Heart left ventricle (tissue), 13 donors: ENCODE results near the gene LCMT2.

Source experiments
- POLR2A ChIP-seq, 2 donors: fragments of 450-650 bp; IDR thresholded peaks; one replicate each; pipeline ENCODE4 v1.6.1; 2017; ENCODE audit warnings: antibody characterized with exemption in 2 of 2, mild to moderate bottlenecking in 2 of 2, moderate library complexity in 2 of 2
- TF ChIP-seq, protein P1 (sequence below), 12 donors: fragments of 200-600 bp; sonication (generic) in 4 of 12; IDR thresholded peaks; one replicate each; pipeline versions ENCODE4 v1.5.0 to v1.8.0; 2018 to 2022; ENCODE audit warnings: antibody characterized with exemption in 12 of 12, mild to moderate bottlenecking in 5 of 12
- donor health status: ischemic (EF 13 %, LVEDD 7.1; RV severe dilation, severe dysfunction).
- donor health status: DM: no; HTN: yes; CAD: no.
- donor health status: DM: no; HTN: no; CAD: no.
- donor health status: ischemic (EF 25% LVEDD 6.9; RV normal size, moderate dysfunction).
- donor health status: ischemic (EF 25% LVEDD 5.7; RV mildly dilated, moderate dysfunction).
- donor health status: ischemic (EF 35%, LVEDD 5.7; RV mildly dilated, moderate dysfunction).
- donor health status: nonischemic (EF 11% LVEDD 7.7; RV severe dilation, severe dysfunction).
- donor health status: DM: yes; HTN: yes; CAD: no.
- donor health status: PGD.
- donor health status: ischemic (EF 29% LVEDD 5.4; RV normal size, mild dysfunction).
- donor health status: nonischemic (EF 23%, LVEDD 6.1; RV moderate dilation, normal function).

- TF ChIP-seq, protein P1, sequence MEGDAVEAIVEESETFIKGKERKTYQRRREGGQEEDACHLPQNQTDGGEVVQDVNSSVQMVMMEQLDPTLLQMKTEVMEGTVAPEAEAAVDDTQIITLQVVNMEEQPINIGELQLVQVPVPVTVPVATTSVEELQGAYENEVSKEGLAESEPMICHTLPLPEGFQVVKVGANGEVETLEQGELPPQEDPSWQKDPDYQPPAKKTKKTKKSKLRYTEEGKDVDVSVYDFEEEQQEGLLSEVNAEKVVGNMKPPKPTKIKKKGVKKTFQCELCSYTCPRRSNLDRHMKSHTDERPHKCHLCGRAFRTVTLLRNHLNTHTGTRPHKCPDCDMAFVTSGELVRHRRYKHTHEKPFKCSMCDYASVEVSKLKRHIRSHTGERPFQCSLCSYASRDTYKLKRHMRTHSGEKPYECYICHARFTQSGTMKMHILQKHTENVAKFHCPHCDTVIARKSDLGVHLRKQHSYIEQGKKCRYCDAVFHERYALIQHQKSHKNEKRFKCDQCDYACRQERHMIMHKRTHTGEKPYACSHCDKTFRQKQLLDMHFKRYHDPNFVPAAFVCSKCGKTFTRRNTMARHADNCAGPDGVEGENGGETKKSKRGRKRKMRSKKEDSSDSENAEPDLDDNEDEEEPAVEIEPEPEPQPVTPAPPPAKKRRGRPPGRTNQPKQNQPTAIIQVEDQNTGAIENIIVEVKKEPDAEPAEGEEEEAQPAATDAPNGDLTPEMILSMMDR (IDR thresholded peaks at IDR 0.05), result no peak
- TF ChIP-seq POLR2A (IDR thresholded peaks at IDR 0.05), result no peak
These were observed 36.9 kb downstream of the LCMT2 start for GRCh38 chr15:43293432-43293831.
